ENCODE measurements around the gene XXYLT1. TPM values are rescaled to one million over a fixed set of nuclear protein-coding genes. Genes with fewer than 3 reads are reported as not detected.
"Not testable (repeated sequence)": the region's sequence is repeated elsewhere in the genome, so short reads cannot be mapped to it uniquely, and the experiment has no call there.

The XXYLT1 gene
- total RNA-seq, 1 experiment from 2014 or later, result 25.5 TPM

DNA sequence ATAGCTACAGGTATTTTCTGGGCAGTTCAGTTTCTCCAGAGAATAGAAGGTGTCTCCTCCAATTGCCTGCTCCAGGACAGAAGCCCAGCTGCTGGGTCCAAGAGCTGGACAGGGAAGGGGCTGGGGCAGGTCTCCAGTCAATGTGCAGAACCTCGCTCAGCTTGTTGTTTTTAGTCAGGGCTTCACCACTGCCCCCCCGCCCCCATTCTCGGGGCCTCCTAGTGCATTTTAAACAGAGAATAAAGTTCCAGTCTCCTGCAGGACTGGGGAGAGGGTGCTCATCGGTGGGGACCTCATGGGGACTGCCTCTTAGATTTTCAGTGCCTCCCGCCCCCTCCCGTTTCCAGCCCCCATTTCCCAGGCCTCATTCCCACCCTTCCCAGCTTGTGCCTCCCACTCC lies 216.6 kb downstream of the XXYLT1 start:
- CTCF ChIA-PET, result no interaction called here
- no peak for ATAC-seq
- DNase-seq, result no peak
- Histone ChIP-seq H2AFZ (ENCODE audit: low read length) (no peak overlapping the region), H3K4me2 (ENCODE audit: low read length) (no peak overlapping the region), H3K4me3 (ENCODE audit: low read length) (no peak overlapping the region), H3K27ac (ENCODE audit: low read length) (no peak overlapping the region), H3K9ac (ENCODE audit: low read length) (no peak overlapping the region), H3F3A (ENCODE audit: low read length, unreplicated experiment) (no peaks in the 10 kb centered on the region), H3K9me3 (ENCODE audit: low read length) (no peaks in the 10 kb centered on the region), H3K9me2 (replicated peaks; ENCODE audit: low read length) (no peaks in the 10 kb centered on the region), H3K79me2 (ENCODE audit: low read length) (no peaks in the 10 kb centered on the region), H3K36me3 (ENCODE audit: low read depth, low read length) (no peaks in the 10 kb centered on the region), H3K4me1 (ENCODE audit: insufficient read depth, low read length) (no peaks in the 10 kb centered on the region), H4K20me1 (ENCODE audit: low read length) (no peaks in the 10 kb centered on the region), H3K27me3 (ENCODE audit: low read length) (no peaks in the 10 kb centered on the region)
- TF ChIP-seq, protein P1, sequence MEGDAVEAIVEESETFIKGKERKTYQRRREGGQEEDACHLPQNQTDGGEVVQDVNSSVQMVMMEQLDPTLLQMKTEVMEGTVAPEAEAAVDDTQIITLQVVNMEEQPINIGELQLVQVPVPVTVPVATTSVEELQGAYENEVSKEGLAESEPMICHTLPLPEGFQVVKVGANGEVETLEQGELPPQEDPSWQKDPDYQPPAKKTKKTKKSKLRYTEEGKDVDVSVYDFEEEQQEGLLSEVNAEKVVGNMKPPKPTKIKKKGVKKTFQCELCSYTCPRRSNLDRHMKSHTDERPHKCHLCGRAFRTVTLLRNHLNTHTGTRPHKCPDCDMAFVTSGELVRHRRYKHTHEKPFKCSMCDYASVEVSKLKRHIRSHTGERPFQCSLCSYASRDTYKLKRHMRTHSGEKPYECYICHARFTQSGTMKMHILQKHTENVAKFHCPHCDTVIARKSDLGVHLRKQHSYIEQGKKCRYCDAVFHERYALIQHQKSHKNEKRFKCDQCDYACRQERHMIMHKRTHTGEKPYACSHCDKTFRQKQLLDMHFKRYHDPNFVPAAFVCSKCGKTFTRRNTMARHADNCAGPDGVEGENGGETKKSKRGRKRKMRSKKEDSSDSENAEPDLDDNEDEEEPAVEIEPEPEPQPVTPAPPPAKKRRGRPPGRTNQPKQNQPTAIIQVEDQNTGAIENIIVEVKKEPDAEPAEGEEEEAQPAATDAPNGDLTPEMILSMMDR (conservative IDR thresholded peaks at IDR 0.05; ENCODE audit: low read depth, low read length), result no peak
- TF ChIP-seq EZH2 (IDR thresholded peaks at IDR 0.05; ENCODE audit: low read length, unreplicated experiment) (no peak), EZH2phosphoT487 (IDR thresholded peaks at IDR 0.05; ENCODE audit: borderline replicate concordance, low read length) (no peak)
- intact Hi-C loops (cut with micrococcal nuclease), result no loop called here
- no TSS peak for BruUV-seq (replicated peaks)
- POLR2A ChIA-PET (ENCODE audit: unreplicated experiment), result no interaction called here

DNA sequence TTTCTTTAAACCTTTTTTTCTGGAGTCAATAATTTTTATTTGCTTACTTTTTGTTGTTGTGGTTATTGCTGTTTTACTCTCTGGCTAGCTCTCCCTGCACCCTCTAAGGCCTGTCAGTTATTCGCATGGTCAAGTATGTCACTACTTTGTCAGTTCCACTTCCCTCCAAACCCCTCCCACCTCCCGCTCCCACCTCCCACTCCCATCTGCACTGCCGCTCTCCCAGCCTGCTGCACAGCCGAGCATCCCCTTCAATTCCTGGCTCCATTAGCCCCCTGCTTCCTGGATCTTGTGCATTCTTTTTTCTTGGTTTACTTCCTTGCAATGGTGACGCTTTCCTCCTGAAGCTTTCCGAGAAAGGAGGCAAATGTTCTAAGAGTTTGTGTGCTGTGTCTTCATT lies 218.0 kb downstream of the XXYLT1 start:
- ATAC-seq, result no peak
- CTCF ChIA-PET, result no interaction called here
- TF ChIP-seq EZH2phosphoT487 (IDR thresholded peaks at IDR 0.05; ENCODE audit: borderline replicate concordance, low read length) (no peak), EZH2 (IDR thresholded peaks at IDR 0.05; ENCODE audit: low read length, unreplicated experiment) (no peak)
- TF ChIP-seq, protein P1 (conservative IDR thresholded peaks at IDR 0.05; ENCODE audit: low read depth, low read length), result no peak

DNA sequence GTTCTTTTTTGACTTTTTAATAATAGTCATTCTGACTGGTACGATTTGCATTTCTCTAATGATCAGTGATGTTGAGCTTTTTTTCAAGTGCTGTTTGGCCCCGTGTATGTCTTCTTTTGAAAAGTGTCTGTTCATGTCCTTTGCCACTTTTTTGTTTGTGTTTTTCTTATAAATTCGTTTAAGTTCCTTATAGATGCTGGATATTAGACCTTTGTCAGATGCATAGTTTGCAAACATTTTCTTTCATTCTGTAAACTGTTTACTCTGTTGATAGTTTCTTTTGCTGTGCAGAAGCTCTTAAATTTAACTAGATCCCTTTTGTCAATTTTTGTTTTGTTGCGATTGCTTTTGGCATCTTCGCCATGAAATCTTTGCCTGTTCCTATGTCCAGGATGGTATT lies 220.7 kb downstream of the XXYLT1 start:
- H3K27me3 ChIP-seq (ENCODE audit: low read length); H3K9me2 ChIP-seq (replicated peaks; ENCODE audit: low read length); intact Hi-C loops (cut with micrococcal nuclease); DNase-seq; H3K4me3 ChIP-seq (ENCODE audit: low read length); H2AFZ ChIP-seq (ENCODE audit: low read length); H3K36me3 ChIP-seq (ENCODE audit: low read depth, low read length); POLR2A ChIA-PET (ENCODE audit: unreplicated experiment); H3K27ac ChIP-seq (ENCODE audit: low read length); H3K4me1 ChIP-seq (ENCODE audit: insufficient read depth, low read length); H3K4me2 ChIP-seq (ENCODE audit: low read length); H3F3A ChIP-seq (ENCODE audit: low read length, unreplicated experiment); H4K20me1 ChIP-seq (ENCODE audit: low read length); ATAC-seq; H3K9ac ChIP-seq (ENCODE audit: low read length); H3K9me3 ChIP-seq (ENCODE audit: low read length); H3K79me2 ChIP-seq (ENCODE audit: low read length); BruUV-seq (replicated peaks): not testable (repeated sequence)
- CTCF ChIA-PET, result interaction anchor here (0.6 kb wide), 1 partner anchor 221 kb away, joined by 4 read pairs; the partner anchor contains the start of gene XXYLT1

More for the DNA sequence above, 218.0 kb downstream of the XXYLT1 start:
- H2AFZ ChIP-seq (ENCODE audit: low read length), result no peak overlapping the region
- H3K79me2 ChIP-seq (ENCODE audit: low read length), result no peaks in the 10 kb centered on the region
- H3K36me3 ChIP-seq (ENCODE audit: low read depth, low read length), result no peaks in the 10 kb centered on the region
- no peaks in the 10 kb centered on the region for H3K9me3 ChIP-seq (ENCODE audit: low read length)
- intact Hi-C loops (cut with micrococcal nuclease), result no loop called here
- no peak overlapping the region for H3K9ac ChIP-seq (ENCODE audit: low read length)
- no peaks in the 10 kb centered on the region for H4K20me1 ChIP-seq (ENCODE audit: low read length)
- no peak overlapping the region for H3K4me3 ChIP-seq (ENCODE audit: low read length)
- no peak overlapping the region for H3K4me2 ChIP-seq (ENCODE audit: low read length)
- H3K4me1 ChIP-seq (ENCODE audit: insufficient read depth, low read length), result no peaks in the 10 kb centered on the region
- H3K27ac ChIP-seq (ENCODE audit: low read length), result no peak overlapping the region
- no peaks in the 10 kb centered on the region for H3K9me2 ChIP-seq (replicated peaks; ENCODE audit: low read length)
- BruUV-seq (replicated peaks), result no TSS peak
- DNase-seq, result no peak
- POLR2A ChIA-PET (ENCODE audit: unreplicated experiment), result no interaction called here
- H3K27me3 ChIP-seq (ENCODE audit: low read length), result no peaks in the 10 kb centered on the region
- no peaks in the 10 kb centered on the region for H3F3A ChIP-seq (ENCODE audit: low read length, unreplicated experiment)
